K562 (cell line): ENCODE measurements around the gene MARS1. TPM values are rescaled to one million over a fixed set of nuclear protein-coding genes. Genes with fewer than 3 reads are reported as not detected.
"Not testable (repeated sequence)": the region's sequence is repeated elsewhere in the genome, so short reads cannot be mapped to it uniquely, and the experiment has no call there.

ENCODE experiments used
- ATAC-seq: fragments of 200-7000 bp; cut with Tn5 transposase; 3 replicates; pipeline ENCODE4 v1.9.1; 2020; ENCODE audit warnings: moderate library complexity
- BruUV-seq: library from RNA; stranded (reverse); fragments of 400-500 nt; replicated peaks from 2 replicates; lab custom pipeline; 2021; lab: Mats Ljungman, UMichigan
- CTCF ChIA-PET: fragments of 300-600 bp; formaldehyde crosslinking; extraction: SDS; loops from one replicate; lab custom pipeline; 2021; ENCODE audit warnings: low intra/inter-chr PET ratio; lab: Yijun Ruan, JAX
- POLR2A ChIA-PET: fragments of 300-600, 350-650 bp; sonication (Branson Sonifier 250); formaldehyde crosslinking; extraction: SDS; loops from one replicate; lab custom pipeline; 2021; ENCODE audit warnings: antibody characterized with exemption, inconsistent platforms; lab: Yijun Ruan, JAX
- DNase-seq, 4 experiments: peaks; one replicate each; pipeline versions ENCODE4 v3.0.0 to v3.0.0-alpha.2; 2011 to 2018; ENCODE audit warnings: low spot score in 3 of 4, mixed read lengths in 3 of 4; ENCODE audit errors: extremely low read depth in 1 of 4
- FAIRE-seq: peaks from 2 replicates; lab custom pipeline; 2011; peaks lifted over from hg19 to GRCh38; lab: Jason Lieb, UNC
- H2AFZ ChIP-seq: 2 replicates; pipeline ENCODE4 v1.6.0; 2011; ENCODE audit warnings: low read depth, low read length, control low read depth, inconsistent platforms
- H3K27ac ChIP-seq: fragments of 200-600 bp; 3 replicates; pipeline ENCODE4 v1.8.0; 2011; ENCODE audit warnings: low read depth, mild to moderate bottlenecking, control low read depth, inconsistent platforms, low read length, moderate library complexity, mixed read lengths; ENCODE audit errors: extremely low read depth
- H3K27me3 ChIP-seq, 2 experiments: fragments of 300-600 bp in 1 of 2; 2 replicates in 1 of 2; 3 replicates in 1 of 2; pipeline versions ENCODE4 v1.6.0 to v1.8.0; 2011; ENCODE audit warnings: inconsistent platforms in 2 of 2, low read length in 2 of 2, mild to moderate bottlenecking in 1 of 2, mixed read lengths in 1 of 2, moderate library complexity in 1 of 2; ENCODE audit not compliant: control insufficient read depth in 2 of 2, insufficient read depth in 2 of 2
- H3K36me3 ChIP-seq: fragments of 300-600 bp; 3 replicates; pipeline ENCODE4 v1.8.0; 2011; ENCODE audit warnings: mild to moderate bottlenecking, low read length, inconsistent platforms; ENCODE audit not compliant: control insufficient read depth, insufficient read depth
- H3K4me1 ChIP-seq, 2 experiments: fragments of 200-600 bp in 1 of 2; replicated peaks in 1 of 2; 2 replicates in 1 of 2; 3 replicates in 1 of 2; pipeline versions ENCODE4 v1.5.1 to v1.8.0; 2011; ENCODE audit warnings: inconsistent platforms in 2 of 2, low read length in 2 of 2, mild to moderate bottlenecking in 1 of 2, mixed read lengths in 1 of 2, moderate library complexity in 1 of 2; ENCODE audit not compliant: control insufficient read depth in 2 of 2, insufficient read depth in 2 of 2
- H3K4me2 ChIP-seq: 2 replicates; pipeline ENCODE4 v1.6.1; 2011; ENCODE audit warnings: low read length, control low read depth, inconsistent platforms, mixed read lengths; ENCODE audit not compliant: insufficient read depth
- H3K4me3 ChIP-seq: fragments of 200-600 bp; sonication (generic), shearing (Covaris generic); 2 replicates; pipeline ENCODE4 v1.5.1; 2016; ENCODE audit warnings: control low read depth, inconsistent platforms
- H3K79me2 ChIP-seq: fragments of 200-600 bp; 3 replicates; pipeline ENCODE4 v1.8.0; 2011; ENCODE audit warnings: low read length, inconsistent platforms; ENCODE audit not compliant: control insufficient read depth, insufficient read depth
- H3K9ac ChIP-seq, 2 experiments: 2 replicates each; pipeline versions ENCODE4 v1.6.0 to v1.6.1; 2011; ENCODE audit warnings: low read depth in 2 of 2, low read length in 2 of 2, control low read depth in 1 of 2, inconsistent platforms in 1 of 2, mild to moderate bottlenecking in 1 of 2, mixed read lengths in 1 of 2; ENCODE audit not compliant: insufficient read depth in 1 of 2
- H3K9me1 ChIP-seq: one replicate; pipeline ENCODE4 v1.6.0; 2011; ENCODE audit warnings: inconsistent platforms, mild to moderate bottlenecking, low read length, moderate library complexity; ENCODE audit not compliant: control insufficient read depth, insufficient read depth
- H3K9me3 ChIP-seq: replicated peaks from 2 replicates; pipeline ENCODE4 v1.5.1; 2011; ENCODE audit warnings: low read depth, low read length, inconsistent platforms; ENCODE audit not compliant: control insufficient read depth, insufficient read depth
- H4K20me1 ChIP-seq: replicated peaks from 2 replicates; pipeline ENCODE4 v1.6.1; 2011; ENCODE audit warnings: low read length, inconsistent platforms, mixed read lengths; ENCODE audit not compliant: control insufficient read depth, insufficient read depth
- GTF2E2 ChIP-seq: fragments of 200-800 bp; sonication (Bioruptor generic); IDR thresholded peaks from 2 replicates; pipeline ENCODE4 v1.6.1; 2016; ENCODE audit warnings: missing genetic modification characterization, missing compliant biosample characterization
- NUFIP1 ChIP-seq: fragments of 450-650 bp; IDR thresholded peaks from 2 replicates; pipeline ENCODE4 v1.6.1; 2018; ENCODE audit not compliant: partially characterized antibody
- POLR2G ChIP-seq: fragments of 200-400 bp; formaldehyde crosslinking; IDR thresholded peaks from 2 replicates; pipeline ENCODE4 v1.6.1; 2017; ENCODE audit warnings: low read depth, mild to moderate bottlenecking, antibody characterized with exemption, low read length, moderate library complexity
- RBFOX2 ChIP-seq: fragments of 200-400 bp; formaldehyde crosslinking; IDR thresholded peaks from 2 replicates; pipeline ENCODE4 v1.6.1; 2017; ENCODE audit warnings: low read depth, mild to moderate bottlenecking, low read length, moderate library complexity
- WGBS: fragments of 100-300 bp; shearing (Covaris generic); methylation state at CpG from one replicate; pipeline ENCODE4 v1.1.6; 2016; ENCODE audit warnings: low coverage, mixed read lengths; ENCODE audit not compliant: insufficient coverage; ENCODE audit errors: missing lambda C conversion rate; 5-methylcytosine and 5-hydroxymethylcytosine counted together
- in situ Hi-C: fragments of 300-500 bp; cut with MboI; formaldehyde crosslinking; loops from 4 replicates; pipeline ENCODE4 v1.15.0; 2018; ENCODE audit warnings: inconsistent platforms, mixed read lengths
- intact Hi-C: fragments of 100-400 bp; cut with micrococcal nuclease; formaldehyde crosslinking; loops from 2 replicates; pipeline ENCODE4 v1.14.2; 2022
- polyA plus RNA-seq, 8 experiments: library from polyadenylated mRNA; depleted of rRNA in 4 of 8; stranded (reverse) in 5 of 8; unstranded in 3 of 8; fragments of >200 nt; fragmentation: Nextera tagmentation in 2 of 8; fragmentation: Illumina TruSeq in 1 of 8; extraction: Ambion mirVana in 2 of 8; extraction: Trizol in 1 of 8; gene quantifications; 2 replicates each; pipeline versions ENCODE4 v1.2.1 to v1.2.3, GENCODE V29; 2011 to 2014; ENCODE audit warnings: inconsistent platforms in 1 of 8, missing spikeins in 1 of 8
- total RNA-seq, 7 experiments: library from RNA; depleted of rRNA in 6 of 7; stranded (reverse); fragments of >200 nt in 6 of 7; fragmentation: Illumina TruSeq in 2 of 7; extraction: Trizol in 2 of 7; gene quantifications; 2 replicates each; pipeline versions ENCODE4 v1.2.1 to v1.2.3, GENCODE V29; 2011 to 2021; ENCODE audit warnings: low replicate concordance in 1 of 7

The MARS1 gene
- total and polyA plus RNA-seq, 9 of the 15 experiments (the other 6 are each of a cell fraction or from before 2014, with no cell fraction given): 117 to 382 (median 220) TPM

GRCh38 chr12:57500213-57500612, 12.3 kb downstream of the MARS1 start:
- Histone ChIP-seq H2AFZ (no peak overlapping the region), H3K9ac (no peak overlapping the region), H3K9me1 (peaks cover 6% of the 10 kb centered on the region), H3K36me3 (peaks cover 85% of the 10 kb centered on the region)
- in situ Hi-C loops: no loop called here
- TF ChIP-seq GTF2E2 (tag): no peak
- TF ChIP-seq POLR2G: peak; percentile 30; the same call in 1 of the 2 replicates
- no peak for TF ChIP-seq NUFIP1
- TF ChIP-seq, all 486 proteins: peak for 1
- no peaks in the 10 kb centered on the region for H3K27me3 ChIP-seq
- BruUV-seq: no TSS peak
- WGBS: 96% methylated on average over 11 of the region's 11 CpGs
- H3K27ac ChIP-seq: no peak overlapping the region
- H3K9me3 ChIP-seq: 0 out of 2 replicates have a peak, but pooled peaks cover 3% of the 10 kb centered on the region
- peaks cover 9% of the 10 kb centered on the region; the same call in 1 of the 3 replicates for H3K79me2 ChIP-seq
- H3K4me2 ChIP-seq: no peak overlapping the region
- POLR2A ChIA-PET: interaction anchor here (0.6 to 2.3 kb wide), 10 partner anchors 11 to 81 kb away, joined by 3 to 7 read pairs (median 3); partner anchors contain the start of genes INHBE and MARS1
- no peak for DNase-seq
- ATAC-seq: no peak
- FAIRE-seq: no peak
- 0 out of 2 replicates have a peak, but pooled peaks cover 3% of the 10 kb centered on the region for H4K20me1 ChIP-seq
- no peaks in the 10 kb centered on the region; a peak in 1 of 5 replicates for H3K4me1 ChIP-seq
- H3K4me3 ChIP-seq: no peak overlapping the region
- intact Hi-C loops: no loop called here
- CTCF ChIA-PET: no interaction called here

GRCh38 chr12:57502311-57502969, 14.6 kb downstream of the MARS1 start:
- FAIRE-seq, H4K20me1 ChIP-seq, H3K9ac ChIP-seq, H3K4me2 ChIP-seq, H3K4me3 ChIP-seq, H3K79me2 ChIP-seq, H3K9me1 ChIP-seq, DNase-seq, in situ Hi-C loops, H2AFZ ChIP-seq, ATAC-seq, H3K9me3 ChIP-seq, CTCF ChIA-PET, intact Hi-C loops, H3K27ac ChIP-seq, H3K4me1 ChIP-seq, BruUV-seq, H3K27me3 ChIP-seq: not testable (repeated sequence)
- peaks cover 81% of the 10 kb centered on the region for H3K36me3 ChIP-seq
- WGBS: 96% methylated on average over 13 of the region's 22 CpGs
- TF ChIP-seq RBFOX2 (peak; percentile 34; the same call in 1 of the 2 replicates), POLR2G (peak; percentile 57)
- POLR2A ChIA-PET: interaction anchor here (0.7 to 7.1 kb wide), 3 partner anchors 14 to 28 kb away, joined by 3 to 184 read pairs (median 3); partner anchors contain the start of gene DDIT3

DNA sequence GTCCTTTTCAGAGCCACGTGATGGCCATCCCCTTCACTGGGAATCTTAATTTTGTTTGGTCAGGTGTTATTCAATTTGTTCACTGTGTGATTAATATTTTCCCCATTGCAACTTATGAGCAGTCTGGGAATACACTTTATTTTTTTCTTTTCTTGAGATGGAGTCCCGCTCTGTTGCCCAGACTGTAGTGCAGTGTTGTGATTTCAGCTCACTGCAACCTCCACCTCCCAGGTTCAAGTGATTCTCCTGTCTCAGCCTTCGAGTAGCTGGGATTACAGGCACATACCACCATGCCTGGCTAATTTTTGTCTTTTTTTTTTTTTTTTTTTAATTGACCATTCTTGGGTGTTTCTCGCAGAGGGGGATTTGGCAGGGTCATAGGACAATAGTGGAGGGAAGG, 18.7 kb downstream of the MARS1 start:
- H3K4me1 ChIP-seq, ATAC-seq, H3K4me2 ChIP-seq, H3K4me3 ChIP-seq, H3K79me2 ChIP-seq, H3K9me3 ChIP-seq, H2AFZ ChIP-seq, H4K20me1 ChIP-seq, H3K27ac ChIP-seq, H3K27me3 ChIP-seq, H3K9me1 ChIP-seq, H3K9ac ChIP-seq, FAIRE-seq, CTCF ChIA-PET, BruUV-seq, DNase-seq, intact Hi-C loops, in situ Hi-C loops: not testable (repeated sequence)
- 100% methylated on average over 3 of the region's 4 CpGs for WGBS
- POLR2A ChIA-PET: interaction anchor here (7.1 kb wide), 1 partner anchor 10 kb away, joined by 184 read pairs; the partner anchor contains the start of gene DDIT3
- H3K36me3 ChIP-seq: peaks cover 70% of the 10 kb centered on the region
